SK-N-SH (cell line): ENCODE data around the gene TNFRSF4.

Experiments used
- ELF1 ChIP-seq: IDR thresholded peaks from 2 replicates; pipeline ENCODE4 v1.4.0; 2012
- EP300 ChIP-seq, 2 experiments: IDR thresholded peaks; 2 replicates each; pipeline versions ENCODE4 v1.4.0 to v1.6.1; 2012; ENCODE audit warnings: borderline replicate concordance in 1 of 2, low read depth in 1 of 2, low read length in 1 of 2
- EZH2phosphoT487 ChIP-seq: fragments of 200-600 bp; sonication (generic); IDR thresholded peaks from 2 replicates; pipeline ENCODE4 v1.6.1; 2017; ENCODE audit warnings: low read depth, mixed run types, mild to moderate bottlenecking, antibody characterized with exemption, moderate library complexity, borderline replicate concordance
- JUND ChIP-seq: IDR thresholded peaks from 2 replicates; pipeline ENCODE4 v1.4.0; 2012
- NFIC ChIP-seq: IDR thresholded peaks from 2 replicates; pipeline ENCODE4 v1.4.0; 2012; ENCODE audit warnings: borderline replicate concordance
- POLR2AphosphoS5 ChIP-seq: IDR thresholded peaks from 2 replicates; pipeline ENCODE4 v1.6.1; 2012; ENCODE audit warnings: low read depth, low read length
- RAD21 ChIP-seq: IDR thresholded peaks from 2 replicates; pipeline ENCODE4 v1.6.1; 2012; ENCODE audit warnings: mild to moderate bottlenecking, low read length
- RFX5 ChIP-seq: IDR thresholded peaks from 2 replicates; pipeline ENCODE4 v1.6.1; 2012; ENCODE audit warnings: mild to moderate bottlenecking, improper control_type of control experiment, low read length
- SMC3 ChIP-seq: IDR thresholded peaks from 2 replicates; pipeline ENCODE4 v1.6.1; 2012; ENCODE audit warnings: low read depth, low read length, improper control_type of control experiment
- TCF12 ChIP-seq: IDR thresholded peaks from 2 replicates; pipeline ENCODE4 v1.4.0; 2012
- TEAD4 ChIP-seq: IDR thresholded peaks from 2 replicates; pipeline ENCODE4 v1.4.0; 2012; ENCODE audit warnings: mild to moderate bottlenecking, borderline replicate concordance; ENCODE audit not compliant: insufficient read depth
- TF ChIP-seq, protein P1 (sequence below): IDR thresholded peaks from 2 replicates; pipeline ENCODE4 v1.6.1; 2012; ENCODE audit warnings: mild to moderate bottlenecking, low read depth, low read length, moderate library complexity
- TF ChIP-seq, protein P2 (sequence below): IDR thresholded peaks from 2 replicates; pipeline ENCODE4 v1.4.0; 2012; ENCODE audit warnings: low read depth
- TF ChIP-seq, protein P3 (sequence below): fragments of 200-600 bp; sonication (generic); IDR thresholded peaks from 2 replicates; pipeline ENCODE4 v1.6.1; 2017; ENCODE audit warnings: antibody characterized with exemption, mild to moderate bottlenecking, moderate library complexity

DNA sequence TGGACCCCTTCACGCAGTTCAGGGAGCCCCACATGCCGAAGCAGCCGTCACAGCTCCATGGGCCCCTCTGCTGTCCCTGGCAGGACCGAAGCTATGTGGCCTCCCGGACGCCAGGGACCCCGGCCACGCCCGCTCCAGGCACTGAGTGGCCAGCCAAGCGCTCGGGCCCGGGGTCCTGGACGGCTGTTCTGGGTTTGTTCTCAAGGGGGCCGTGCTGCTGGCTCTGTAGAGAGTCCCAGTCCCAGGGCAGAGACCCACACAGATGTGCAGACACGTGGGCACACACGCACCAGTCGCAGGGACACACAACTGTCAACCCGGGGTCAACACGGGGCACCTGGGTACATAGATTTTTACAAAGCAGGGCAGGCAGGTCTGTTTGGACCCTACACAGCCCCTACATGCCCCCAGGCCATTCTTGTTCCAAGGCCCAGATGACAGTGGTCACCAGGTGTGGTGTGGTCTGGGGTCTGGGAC lies 24.8 kb upstream of the TNFRSF4 start:
- TF ChIP-seq RFX5 (no peak), RAD21 (no peak), EZH2phosphoT487 (no peak), POLR2AphosphoS5 (no peak), ELF1 (no peak), TCF12 (no peak), TEAD4 (no peak), JUND (no peak), NFIC (no peak), SMC3 (no peak), EP300 (IDR thresholded peaks at IDR 0.05; ENCODE audit: borderline replicate concordance in 1 of 2, low read depth in 1 of 2, low read length in 1 of 2) (no peak)
- TF ChIP-seq, protein P1, sequence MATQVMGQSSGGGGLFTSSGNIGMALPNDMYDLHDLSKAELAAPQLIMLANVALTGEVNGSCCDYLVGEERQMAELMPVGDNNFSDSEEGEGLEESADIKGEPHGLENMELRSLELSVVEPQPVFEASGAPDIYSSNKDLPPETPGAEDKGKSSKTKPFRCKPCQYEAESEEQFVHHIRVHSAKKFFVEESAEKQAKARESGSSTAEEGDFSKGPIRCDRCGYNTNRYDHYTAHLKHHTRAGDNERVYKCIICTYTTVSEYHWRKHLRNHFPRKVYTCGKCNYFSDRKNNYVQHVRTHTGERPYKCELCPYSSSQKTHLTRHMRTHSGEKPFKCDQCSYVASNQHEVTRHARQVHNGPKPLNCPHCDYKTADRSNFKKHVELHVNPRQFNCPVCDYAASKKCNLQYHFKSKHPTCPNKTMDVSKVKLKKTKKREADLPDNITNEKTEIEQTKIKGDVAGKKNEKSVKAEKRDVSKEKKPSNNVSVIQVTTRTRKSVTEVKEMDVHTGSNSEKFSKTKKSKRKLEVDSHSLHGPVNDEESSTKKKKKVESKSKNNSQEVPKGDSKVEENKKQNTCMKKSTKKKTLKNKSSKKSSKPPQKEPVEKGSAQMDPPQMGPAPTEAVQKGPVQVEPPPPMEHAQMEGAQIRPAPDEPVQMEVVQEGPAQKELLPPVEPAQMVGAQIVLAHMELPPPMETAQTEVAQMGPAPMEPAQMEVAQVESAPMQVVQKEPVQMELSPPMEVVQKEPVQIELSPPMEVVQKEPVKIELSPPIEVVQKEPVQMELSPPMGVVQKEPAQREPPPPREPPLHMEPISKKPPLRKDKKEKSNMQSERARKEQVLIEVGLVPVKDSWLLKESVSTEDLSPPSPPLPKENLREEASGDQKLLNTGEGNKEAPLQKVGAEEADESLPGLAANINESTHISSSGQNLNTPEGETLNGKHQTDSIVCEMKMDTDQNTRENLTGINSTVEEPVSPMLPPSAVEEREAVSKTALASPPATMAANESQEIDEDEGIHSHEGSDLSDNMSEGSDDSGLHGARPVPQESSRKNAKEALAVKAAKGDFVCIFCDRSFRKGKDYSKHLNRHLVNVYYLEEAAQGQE, result no peak
- TF ChIP-seq, protein P2, sequence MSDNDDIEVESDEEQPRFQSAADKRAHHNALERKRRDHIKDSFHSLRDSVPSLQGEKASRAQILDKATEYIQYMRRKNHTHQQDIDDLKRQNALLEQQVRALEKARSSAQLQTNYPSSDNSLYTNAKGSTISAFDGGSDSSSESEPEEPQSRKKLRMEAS, result no peak
- TF ChIP-seq, protein P3, sequence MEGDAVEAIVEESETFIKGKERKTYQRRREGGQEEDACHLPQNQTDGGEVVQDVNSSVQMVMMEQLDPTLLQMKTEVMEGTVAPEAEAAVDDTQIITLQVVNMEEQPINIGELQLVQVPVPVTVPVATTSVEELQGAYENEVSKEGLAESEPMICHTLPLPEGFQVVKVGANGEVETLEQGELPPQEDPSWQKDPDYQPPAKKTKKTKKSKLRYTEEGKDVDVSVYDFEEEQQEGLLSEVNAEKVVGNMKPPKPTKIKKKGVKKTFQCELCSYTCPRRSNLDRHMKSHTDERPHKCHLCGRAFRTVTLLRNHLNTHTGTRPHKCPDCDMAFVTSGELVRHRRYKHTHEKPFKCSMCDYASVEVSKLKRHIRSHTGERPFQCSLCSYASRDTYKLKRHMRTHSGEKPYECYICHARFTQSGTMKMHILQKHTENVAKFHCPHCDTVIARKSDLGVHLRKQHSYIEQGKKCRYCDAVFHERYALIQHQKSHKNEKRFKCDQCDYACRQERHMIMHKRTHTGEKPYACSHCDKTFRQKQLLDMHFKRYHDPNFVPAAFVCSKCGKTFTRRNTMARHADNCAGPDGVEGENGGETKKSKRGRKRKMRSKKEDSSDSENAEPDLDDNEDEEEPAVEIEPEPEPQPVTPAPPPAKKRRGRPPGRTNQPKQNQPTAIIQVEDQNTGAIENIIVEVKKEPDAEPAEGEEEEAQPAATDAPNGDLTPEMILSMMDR, result no peak
